Fibroblast of pulmonary artery (primary cell): ENCODE measurements around the gene ZNF532.
A peak's percentile ranks its signal among the peaks of the same experiment; 100 is the strongest.

ENCODE experiments used
- DNase-seq: peaks from one replicate; pipeline ENCODE4 v3.0.0-alpha.2; 2010; ENCODE audit warnings: low read depth
- H3K4me3 ChIP-seq: replicated peaks from 2 replicates; pipeline ENCODE4 v1.5.1; 2011; ENCODE audit warnings: low read depth, mild to moderate bottlenecking, control low read depth, low read length, moderate library complexity
- CTCF ChIP-seq: IDR thresholded peaks from 2 replicates; pipeline ENCODE4 v1.5.1; 2011; ENCODE audit warnings: mild to moderate bottlenecking, control low read depth, low read length, inconsistent platforms; ENCODE audit errors: missing control alignments

ZNF532 gene

GRCh38 chr18:58991167-58991798 is 126.6 kb downstream of the ZNF532 start:
- no peak overlapping the region for H3K4me3 ChIP-seq
- DNase-seq: peak; percentile 25
- TF ChIP-seq CTCF: no peak

- peak; percentile 50 for DNase-seq
- H3K4me3 ChIP-seq: no peak overlapping the region
- TF ChIP-seq CTCF: no peak
Measured at GRCh38 chr18:58992301-58993231, 127.9 kb downstream of the ZNF532 start.

GRCh38 chr18:58993260-58993659 is 128.6 kb downstream of the ZNF532 start:
- DNase-seq: peak; percentile 96
- TF ChIP-seq CTCF: no peak
- no peak overlapping the region for H3K4me3 ChIP-seq

DNA sequence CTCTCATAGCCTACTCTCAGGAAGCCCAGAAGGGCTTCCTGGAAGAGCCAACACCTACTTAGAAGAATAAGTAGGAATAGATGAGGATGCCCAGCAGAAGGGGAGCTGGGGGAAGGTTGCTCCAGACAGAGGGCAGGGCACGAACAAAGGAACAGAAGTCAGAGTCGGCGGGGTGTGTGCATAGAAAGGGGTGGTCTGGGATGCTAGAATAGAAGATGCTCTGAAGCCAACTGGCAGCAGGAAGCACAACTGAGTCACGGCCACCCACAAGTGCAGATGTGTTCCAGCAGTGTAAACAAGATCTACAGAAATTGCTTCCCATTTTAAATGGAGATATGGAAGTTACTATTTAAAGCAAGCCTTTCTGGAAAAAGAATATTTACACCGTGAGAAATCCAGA is 131.0 kb downstream of the ZNF532 start:
- no peak for TF ChIP-seq CTCF
- no peak for DNase-seq
- H3K4me3 ChIP-seq: no peak overlapping the region

DNA sequence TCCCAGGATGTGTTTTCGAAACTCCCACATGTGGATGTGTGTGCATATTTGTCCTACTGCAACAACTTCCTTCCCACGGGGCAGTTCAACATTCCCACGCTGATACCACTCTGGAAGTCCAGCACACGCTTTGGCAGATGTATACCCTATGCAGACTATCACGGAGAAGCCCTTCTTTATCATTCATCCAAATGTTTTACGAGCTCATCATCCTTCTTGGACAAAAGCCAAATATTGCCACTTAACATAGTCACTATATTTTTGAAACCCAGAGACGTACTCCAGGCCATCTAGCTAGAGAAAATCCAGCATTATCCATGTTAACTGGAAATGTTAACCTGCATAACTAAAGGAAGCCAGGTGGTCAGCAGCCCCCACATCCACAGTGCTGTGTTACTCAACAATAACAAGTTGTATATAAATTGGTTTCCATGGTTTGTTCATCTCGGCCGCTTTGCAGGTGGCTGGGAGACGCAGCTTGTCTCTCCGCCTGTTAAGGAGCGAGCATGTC is 131.5 kb downstream of the ZNF532 start:
- peak; percentile 99 for DNase-seq
- no peak for TF ChIP-seq CTCF
- no peak overlapping the region for H3K4me3 ChIP-seq

DNA sequence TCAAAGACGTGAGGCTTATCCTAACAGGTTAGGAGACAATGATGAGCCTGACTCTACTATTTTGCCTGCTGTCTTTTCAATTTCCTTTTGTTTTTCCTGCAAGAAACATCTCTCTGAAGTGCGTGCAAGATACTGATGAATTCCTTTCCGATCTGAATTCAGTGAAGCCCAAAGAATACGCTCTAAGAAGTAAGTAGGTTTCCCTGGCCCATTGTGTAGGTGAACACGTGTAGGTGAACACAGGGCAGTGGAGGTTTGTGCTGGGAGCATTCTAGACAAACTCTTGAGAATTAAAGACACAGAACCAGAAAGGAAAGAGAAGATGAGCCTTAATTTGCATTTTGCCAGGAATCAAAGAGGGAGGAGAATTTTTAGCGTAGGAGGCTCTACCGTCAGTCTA is 132.0 kb downstream of the ZNF532 start:
- no peak overlapping the region for H3K4me3 ChIP-seq
- DNase-seq: peak; percentile 28
- TF ChIP-seq CTCF: no peak
